Left forelimb (tissue), 1 donor: ENCODE measurements around the gene PLIN5.

Source experiments
- DNase-seq: peaks from one replicate; pipeline ENCODE4 v3.0.0-alpha.2; 2018; ENCODE audit warnings: low spot score

PLIN5 gene

GRCh38 chr19:4491446-4491845, 43.6 kb downstream of the PLIN5 start:
- DNase-seq: peak; percentile 57

- no peak for DNase-seq
These were observed 46.5 kb downstream of the PLIN5 start for GRCh38 chr19:4488496-4488895.

GRCh38 chr19:4487572-4487971, 47.5 kb downstream of the PLIN5 start:
- DNase-seq: peak; percentile 55

- DNase-seq: peak; percentile 50
These were observed 51.6 kb downstream of the PLIN5 start for GRCh38 chr19:4483385-4483784.

- no peak for DNase-seq
These were observed 52.2 kb downstream of the PLIN5 start for GRCh38 chr19:4482721-4483364.

DNA sequence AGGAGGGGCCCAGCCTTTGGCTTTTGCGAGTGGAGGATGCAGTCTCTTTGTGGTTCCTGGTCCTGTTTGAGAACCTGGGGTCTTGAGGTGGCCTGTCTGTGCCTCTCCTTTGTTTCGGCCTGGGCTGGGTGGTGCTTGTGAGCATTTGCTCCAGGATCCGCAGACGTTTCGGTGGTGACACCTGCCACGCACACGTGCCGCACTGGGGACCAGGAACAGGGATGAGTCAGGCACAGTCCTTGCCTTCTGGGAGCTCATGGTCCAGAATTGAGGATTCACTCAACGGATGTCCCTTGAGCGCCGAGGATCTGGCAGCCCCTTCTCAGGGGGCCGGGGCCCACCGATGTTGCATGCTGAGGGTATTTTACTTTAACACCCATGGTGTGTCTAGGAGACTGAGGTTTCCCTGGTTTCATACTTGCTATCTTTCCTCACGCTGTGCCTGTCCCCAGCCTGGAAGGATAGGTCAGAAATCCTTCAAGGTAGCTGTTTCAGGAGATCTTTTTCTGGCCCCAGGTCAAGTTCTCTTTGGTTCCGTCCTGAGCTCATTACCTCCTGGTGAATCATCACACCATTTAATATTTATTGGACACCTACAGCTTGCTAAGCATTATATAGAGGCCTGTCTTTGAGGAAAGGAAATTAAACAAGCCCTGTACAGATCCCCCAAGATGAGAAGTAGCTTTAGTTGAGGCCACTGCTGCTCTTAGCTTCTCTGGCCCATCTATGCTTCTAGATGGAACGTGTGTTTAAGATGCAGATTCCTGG, 57.8 kb downstream of the PLIN5 start:
- DNase-seq: no peak

GRCh38 chr19:4474514-4475022, 60.5 kb downstream of the PLIN5 start:
- no peak for DNase-seq

- DNase-seq: no peak
These were observed 61.1 kb downstream of the PLIN5 start for GRCh38 chr19:4473763-4474513.

- DNase-seq: no peak
These were observed 61.8 kb downstream of the PLIN5 start for GRCh38 chr19:4473011-4473762.
